Activated CD8-positive, alpha-beta memory T cell treated with anti-CD3 and anti-CD28 coated beads, Interleukin-2, amount 50 U/mL, for 48 hours (primary cell): ENCODE results near the gene RECK.
A peak's percentile ranks its signal among the peaks of the same experiment; 100 is the strongest.
"Not testable (repeated sequence)": the region's sequence is repeated elsewhere in the genome, so short reads cannot be mapped to it uniquely, and the experiment has no call there.

Experiments
- DNase-seq: peaks from one replicate; pipeline ENCODE4 v3.0.0-alpha.2; 2020

The RECK gene

GRCh38 chr9:36036780-36037548 lies at the start of gene RECK:
RECK (plus strand) TSS chr9:36036913; CDS start chr9:36036999, 86 bp downstream.
- peak; percentile 94 for DNase-seq

- DNase-seq = no peak
Measured at GRCh38 chr9:35990155-35990554, 46.6 kb upstream of the RECK start.

DNA sequence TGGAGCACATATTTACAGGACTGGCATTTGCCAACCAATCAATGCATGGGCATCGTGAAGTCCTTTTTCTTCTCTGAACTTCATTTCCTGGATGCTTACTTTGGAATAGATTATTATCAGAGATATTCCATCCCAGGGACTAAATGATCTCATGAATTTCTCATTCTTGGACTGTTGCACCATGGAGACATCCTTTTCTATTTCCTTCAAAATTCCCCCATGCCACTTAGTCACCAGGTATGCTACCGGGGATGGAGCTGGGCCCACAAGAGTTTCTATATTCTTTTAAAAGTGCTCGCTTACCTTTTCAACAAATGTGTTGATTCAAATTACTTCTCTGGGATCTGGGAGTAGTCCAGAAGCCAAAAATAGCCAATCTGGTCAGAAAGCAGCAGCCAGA lies 43.6 kb upstream of the RECK start:
- not testable (repeated sequence) for DNase-seq

DNA sequence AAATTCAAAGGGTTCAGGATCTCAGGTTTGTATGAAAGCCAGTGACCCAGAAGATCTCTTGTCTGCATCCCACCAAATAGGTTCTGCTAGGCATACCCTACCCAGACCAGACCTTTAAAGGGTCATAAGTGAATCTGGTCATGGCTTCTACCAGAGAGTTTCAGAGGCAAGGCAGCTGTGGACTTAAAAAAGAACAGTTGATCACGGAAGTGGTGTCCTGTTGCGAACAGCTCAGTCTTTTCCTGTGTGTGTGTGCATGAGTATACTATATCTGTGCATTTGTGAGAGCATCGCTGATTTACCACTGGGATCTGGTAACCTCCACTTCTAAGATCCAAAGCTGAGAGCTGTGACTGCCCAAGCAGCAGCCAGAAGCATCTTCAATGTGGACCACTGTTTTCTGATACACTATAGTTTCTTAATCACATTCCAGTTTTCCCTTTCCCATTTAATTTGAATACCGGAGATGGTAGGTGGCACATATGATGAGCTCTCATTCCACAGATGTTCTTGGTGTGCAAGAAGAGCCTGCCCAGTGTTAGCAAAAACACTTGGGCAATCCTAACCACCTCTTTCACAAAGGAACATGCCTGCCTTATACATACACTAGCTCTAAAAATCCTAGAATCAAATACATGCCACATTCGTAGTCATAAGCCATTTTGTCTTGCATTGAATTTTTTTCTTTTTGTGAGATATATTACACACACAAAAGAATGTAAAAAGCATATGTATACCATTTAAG lies 42.6 kb upstream of the RECK start:
- DNase-seq = no peak

GRCh38 chr9:35994959-35995358 lies 41.8 kb upstream of the RECK start:
- DNase-seq = no peak

- no peak for DNase-seq
Measured at GRCh38 chr9:35996358-35996970, 40.2 kb upstream of the RECK start.

- not testable (repeated sequence) for DNase-seq
Measured at GRCh38 chr9:35997016-35997415, 39.7 kb upstream of the RECK start.

- DNase-seq = no peak
Measured at GRCh38 chr9:35998333-35998732, 38.4 kb upstream of the RECK start.

DNA sequence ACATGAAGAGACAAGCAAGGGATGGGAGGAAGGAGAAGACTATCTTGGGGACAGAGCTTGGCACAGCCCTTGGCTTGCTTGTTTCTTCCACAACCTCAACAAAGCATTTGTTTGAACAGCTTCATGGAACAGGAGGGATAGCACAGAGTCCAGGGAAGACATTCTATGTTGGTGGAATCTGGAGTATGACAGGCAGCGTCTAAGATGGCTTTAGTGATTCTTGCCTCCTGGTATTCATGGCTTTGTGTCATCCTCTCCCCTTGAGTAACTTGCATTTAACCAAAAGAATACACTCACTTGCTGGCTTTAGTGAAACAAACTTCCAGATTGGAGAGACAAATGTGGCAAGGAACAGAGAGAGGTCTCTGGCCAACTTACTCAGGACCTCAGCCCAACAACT lies 30.8 kb upstream of the RECK start:
- DNase-seq = no peak

- DNase-seq = no peak
Measured at GRCh38 chr9:36006549-36007315, 30.0 kb upstream of the RECK start.

DNA sequence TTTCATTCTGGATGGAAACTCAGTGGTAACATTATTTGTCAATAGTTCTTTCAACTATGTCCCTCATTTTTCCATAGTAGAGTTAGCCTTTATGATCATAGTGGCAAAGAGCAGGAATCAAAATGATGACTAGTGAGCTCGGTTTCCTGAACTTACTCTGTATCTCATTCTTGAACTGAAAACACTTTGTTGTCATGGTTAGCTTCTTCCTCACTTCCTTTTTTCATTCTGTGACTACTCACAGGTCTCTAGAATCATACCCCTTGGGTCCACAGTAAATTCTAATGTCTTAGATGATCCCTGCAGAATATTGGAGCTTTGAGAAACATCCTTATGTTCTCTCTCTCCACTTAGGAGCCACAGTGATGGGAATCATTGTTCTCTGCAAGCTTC lies 29.4 kb upstream of the RECK start:
- no peak for DNase-seq

- no peak for DNase-seq
Measured at GRCh38 chr9:36007852-36008251, 28.9 kb upstream of the RECK start.

GRCh38 chr9:36008774-36009300 lies 27.9 kb upstream of the RECK start:
- DNase-seq = peak; percentile 75

GRCh38 chr9:36011379-36011778 lies 25.3 kb upstream of the RECK start:
- no peak for DNase-seq

DNA sequence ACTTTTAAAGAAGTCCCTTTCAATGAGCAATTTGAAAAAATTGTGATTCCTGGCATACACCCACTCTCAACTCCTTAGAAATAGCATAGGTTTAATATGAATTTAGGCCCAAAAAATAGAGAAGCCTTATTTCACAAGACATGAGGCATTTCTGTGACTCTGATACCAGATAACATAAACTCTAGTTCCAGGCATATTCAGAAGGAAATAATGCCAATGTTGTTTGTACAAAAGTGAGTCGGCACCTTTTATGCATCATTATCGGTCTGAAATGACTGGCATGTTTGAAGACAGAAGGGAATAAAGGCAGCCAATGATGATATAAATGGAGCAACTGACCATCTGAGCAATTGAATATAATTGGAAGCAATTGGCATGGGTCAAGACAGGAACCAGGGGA lies 19.4 kb upstream of the RECK start:
- DNase-seq = no peak

DNA sequence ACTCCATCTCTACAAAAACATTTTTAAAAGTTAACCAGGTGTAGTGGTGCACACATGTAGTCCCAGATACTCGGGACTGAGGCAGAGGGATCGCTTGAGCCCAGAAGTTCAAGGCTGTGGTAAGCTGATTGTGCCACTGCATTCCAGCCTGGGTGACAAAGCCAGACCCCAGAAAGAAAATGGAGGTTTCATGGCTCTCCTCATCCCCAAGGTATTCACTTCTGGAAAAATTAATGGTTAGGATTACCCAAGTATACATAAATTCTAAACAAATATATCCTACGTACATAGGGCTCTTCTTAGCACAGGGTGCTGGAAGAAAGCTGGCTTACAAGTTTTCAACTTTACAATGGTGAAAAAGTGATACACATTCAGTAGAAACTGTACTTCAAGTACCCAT lies 18.6 kb upstream of the RECK start:
- DNase-seq = no peak

GRCh38 chr9:36018891-36019720 lies 17.6 kb upstream of the RECK start:
- DNase-seq = no peak

DNA sequence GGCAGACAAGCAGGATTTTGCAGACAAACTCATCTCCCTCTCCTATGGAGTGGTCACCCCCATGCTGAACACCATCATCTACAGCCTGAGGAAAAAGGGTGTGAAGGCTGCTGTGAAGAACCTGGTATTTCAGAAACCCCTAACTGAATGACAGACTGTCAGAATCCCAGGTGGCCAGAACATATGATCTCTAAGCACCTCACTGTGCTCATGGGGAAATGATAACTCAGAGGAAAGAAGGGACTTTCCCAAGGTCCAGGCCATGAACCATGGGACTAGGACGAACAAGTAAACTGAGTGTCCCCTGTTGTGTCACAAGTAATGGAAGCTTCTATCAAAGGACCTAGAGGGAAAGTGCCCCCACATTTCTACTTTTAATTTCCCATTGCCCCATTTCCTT lies 14.7 kb upstream of the RECK start:
- DNase-seq = no peak

GRCh38 chr9:36023260-36024048 lies 13.3 kb upstream of the RECK start:
- peak; percentile 72 for DNase-seq

- DNase-seq = no peak
Measured at GRCh38 chr9:36025746-36026145, 11.0 kb upstream of the RECK start.

DNA sequence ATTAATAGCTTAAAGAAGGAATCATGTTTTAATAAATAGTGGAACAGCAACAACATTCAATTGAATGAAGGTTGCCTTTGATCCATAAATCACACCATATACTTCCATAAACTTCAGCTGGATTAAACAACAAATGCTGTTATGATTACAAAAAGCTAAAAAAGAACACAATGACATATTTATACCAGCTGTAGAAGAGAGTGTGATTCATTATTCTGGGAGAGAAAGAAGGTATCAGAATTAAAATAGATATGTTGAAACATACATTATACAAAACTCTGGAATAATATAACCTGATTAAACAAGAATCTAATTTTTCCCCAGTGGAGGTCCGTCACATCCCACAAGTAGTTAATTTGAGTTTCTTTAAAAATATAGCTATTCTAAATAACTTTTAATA lies 7.5 kb upstream of the RECK start:
- no peak for DNase-seq
